IMR-90 (cell line): ENCODE measurements around the gene GAL3ST2. TPM values are rescaled to one million over a fixed set of nuclear protein-coding genes. Genes with fewer than 3 reads are reported as not detected.

Experiments
- ATAC-seq: fragments of 200-7000 bp; cut with Tn5 transposase; 2 replicates; pipeline ENCODE4 v1.9.1; 2020; ENCODE audit warnings: low read depth, mild to moderate bottlenecking, moderate library complexity
- BruUV-seq: library from RNA; stranded (reverse); fragments of 400-500 nt; replicated peaks from 2 replicates; lab custom pipeline; 2021; lab: Mats Ljungman, UMichigan
- CTCF ChIA-PET: fragments of 300-600 bp; formaldehyde crosslinking; extraction: SDS; loops from one replicate; lab custom pipeline; 2021; ENCODE audit warnings: antibody characterized with exemption; lab: Yijun Ruan, JAX
- POLR2A ChIA-PET: fragments of 300-600 bp; sonication (Branson Sonifier 250); formaldehyde crosslinking; loops from one replicate; lab custom pipeline; 2022; ENCODE audit warnings: antibody characterized with exemption; ENCODE audit not compliant: unreplicated experiment; lab: Charles Lee
- DNase-seq: peaks from one replicate; pipeline ENCODE4 v3.0.0; 2013
- H2AFZ ChIP-seq: replicated peaks from 2 replicates; pipeline ENCODE3; 2013; ENCODE audit warnings: low read length, mild to moderate bottlenecking; ENCODE audit not compliant: poor library complexity
- H2AK5ac ChIP-seq: 2 replicates; pipeline ENCODE4 v1.6.1; 2013; ENCODE audit warnings: low read depth, low read length, inconsistent platforms
- H2AK9ac ChIP-seq: replicated peaks from 2 replicates; pipeline ENCODE3; 2013; ENCODE audit warnings: mild to moderate bottlenecking, low read depth, low read length, moderate library complexity; ENCODE audit not compliant: poor library complexity
- H2BK120ac ChIP-seq: 2 replicates; pipeline ENCODE4 v1.6.1; 2013; ENCODE audit warnings: low read depth, low read length, inconsistent platforms
- H2BK15ac ChIP-seq: 3 replicates; pipeline ENCODE4 v1.6.1; 2013; ENCODE audit warnings: low read depth, low read length, inconsistent platforms
- H2BK20ac ChIP-seq: 2 replicates; pipeline ENCODE4 v1.6.1; 2013; ENCODE audit warnings: low read depth, mild to moderate bottlenecking, inconsistent platforms, low read length, moderate library complexity
- H2BK5ac ChIP-seq: 2 replicates; pipeline ENCODE4 v1.6.1; 2013; ENCODE audit warnings: mild to moderate bottlenecking, low read depth, low read length, inconsistent platforms; ENCODE audit not compliant: poor library complexity, severe bottlenecking
- H3K14ac ChIP-seq: replicated peaks from 2 replicates; pipeline ENCODE4 v1.6.1; 2013; ENCODE audit warnings: low read depth, low read length, inconsistent platforms
- H3K18ac ChIP-seq: 2 replicates; pipeline ENCODE4 v1.6.1; 2013; ENCODE audit warnings: low read depth, low read length, control low read depth
- H3K23ac ChIP-seq: 2 replicates; pipeline ENCODE4 v1.6.1; 2013; ENCODE audit warnings: low read depth, low read length, inconsistent platforms
- H3K27ac ChIP-seq: 2 replicates; pipeline ENCODE4 v1.5.1; 2013; ENCODE audit warnings: mild to moderate bottlenecking, control low read depth, low read length; ENCODE audit not compliant: insufficient read depth
- H3K27me3 ChIP-seq: 2 replicates; pipeline ENCODE4 v1.6.1; 2013; ENCODE audit warnings: low read length; ENCODE audit not compliant: control insufficient read depth, insufficient read depth
- H3K36me3 ChIP-seq: 2 replicates; pipeline ENCODE4 v1.6.1; 2013; ENCODE audit warnings: low read length, mixed read lengths; ENCODE audit not compliant: control insufficient read depth, insufficient read depth
- H3K4ac ChIP-seq: 2 replicates; pipeline ENCODE4 v1.6.1; 2013; ENCODE audit warnings: low read depth, low read length, inconsistent platforms
- H3K4me1 ChIP-seq: 2 replicates; pipeline ENCODE4 v1.6.1; 2013; ENCODE audit warnings: low read length, mixed read lengths; ENCODE audit not compliant: control insufficient read depth, insufficient read depth
- H3K4me2 ChIP-seq: 2 replicates; pipeline ENCODE4 v1.6.1; 2013; ENCODE audit warnings: low read depth, mild to moderate bottlenecking, control low read depth, low read length, moderate library complexity
- H3K4me3 ChIP-seq: 2 replicates; pipeline ENCODE4 v1.5.1; 2013; ENCODE audit warnings: low read depth, mild to moderate bottlenecking, control low read depth, low read length, moderate library complexity; ENCODE audit not compliant: insufficient read depth
- H3K56ac ChIP-seq: 2 replicates; pipeline ENCODE4 v1.6.1; 2013; ENCODE audit warnings: low read length, inconsistent platforms; ENCODE audit not compliant: insufficient read depth; ENCODE audit errors: extremely low read depth
- H3K79me1 ChIP-seq, 2 experiments: 2 replicates each; pipeline ENCODE4 v1.6.1; 2013; ENCODE audit warnings: low read length in 2 of 2, inconsistent platforms in 1 of 2, low read depth in 1 of 2
- H3K9ac ChIP-seq: 2 replicates; pipeline ENCODE4 v1.6.1; 2013; ENCODE audit warnings: low read depth, low read length, control low read depth
- H3K9me1 ChIP-seq: 2 replicates; pipeline ENCODE4 v1.6.1; 2013; ENCODE audit warnings: low read length, inconsistent platforms; ENCODE audit not compliant: insufficient read depth
- H3K9me3 ChIP-seq: 2 replicates; pipeline ENCODE4 v1.6.1; 2013; ENCODE audit warnings: low read length; ENCODE audit not compliant: control insufficient read depth, insufficient read depth
- H4K20me1 ChIP-seq: 2 replicates; pipeline ENCODE4 v1.6.1; 2013; ENCODE audit warnings: low read length, inconsistent platforms; ENCODE audit not compliant: insufficient read depth
- H4K5ac ChIP-seq: 2 replicates; pipeline ENCODE4 v1.6.1; 2013; ENCODE audit warnings: mild to moderate bottlenecking, low read depth, low read length, control low read depth
- H4K8ac ChIP-seq, 2 experiments: 2 replicates each; pipeline ENCODE4 v1.6.1; 2013; ENCODE audit warnings: low read depth in 2 of 2, low read length in 2 of 2, control low read depth in 1 of 2, inconsistent platforms in 1 of 2
- H4K91ac ChIP-seq: 2 replicates; pipeline ENCODE4 v1.6.1; 2013; ENCODE audit warnings: low read depth, low read length, inconsistent platforms; ENCODE audit not compliant: insufficient read depth
- CHD1 ChIP-seq: IDR thresholded peaks from 2 replicates; pipeline ENCODE4 v1.6.1; 2012; ENCODE audit warnings: low read depth, low read length, improper control_type of control experiment
- MAZ ChIP-seq: IDR thresholded peaks from 2 replicates; pipeline ENCODE4 v1.6.1; 2012; ENCODE audit warnings: low read depth, mild to moderate bottlenecking, low read length, improper control_type of control experiment, moderate library complexity, borderline replicate concordance
- MXI1 ChIP-seq: IDR thresholded peaks from 2 replicates; pipeline ENCODE4 v1.6.1; 2012; ENCODE audit warnings: low read depth, mild to moderate bottlenecking, low read length, moderate library complexity, borderline replicate concordance
- POLR2A ChIP-seq: IDR thresholded peaks from 2 replicates; pipeline ENCODE4 v1.6.1; 2012; ENCODE audit warnings: mild to moderate bottlenecking, low read depth, low read length
- RAD21 ChIP-seq: IDR thresholded peaks from 2 replicates; pipeline ENCODE4 v1.6.1; 2012; ENCODE audit warnings: low read length, improper control_type of control experiment
- RCOR1 ChIP-seq: IDR thresholded peaks from 2 replicates; pipeline ENCODE4 v1.6.1; 2012; ENCODE audit warnings: mild to moderate bottlenecking, low read length, improper control_type of control experiment; ENCODE audit not compliant: insufficient replicate concordance
- RFX5 ChIP-seq: IDR thresholded peaks from 2 replicates; pipeline ENCODE4 v1.8.0; 2012; ENCODE audit warnings: low read depth, mild to moderate bottlenecking, low read length, moderate library complexity
- SMC3 ChIP-seq: fragments of 150-350 bp; IDR thresholded peaks from 2 replicates; pipeline ENCODE4 v1.6.1; 2016; ENCODE audit warnings: low read depth, mild to moderate bottlenecking, antibody characterized with exemption, low read length, moderate library complexity
- WGBS, 2 experiments: methylation state at CpG; one replicate each; pipeline versions ENCODE4 v1.1.5 to v1.1.7; 2013; ENCODE audit warnings: missing lambda C conversion rate in 2 of 2; ENCODE audit not compliant: insufficient read length in 1 of 2; ENCODE audit errors: extremely low coverage in 2 of 2; 5-methylcytosine and 5-hydroxymethylcytosine counted together
- dilution Hi-C: fragments of 300-500 bp; cut with HindIII; formaldehyde crosslinking; loops from one replicate; pipeline ENCODE4 v1.14.3; 2018; ENCODE audit warnings: low sequenced_read_pairs; ENCODE audit not compliant: unreplicated experiment
- in situ Hi-C: fragments of 300-500 bp; cut with MboI; formaldehyde crosslinking; loops from 3 replicates; pipeline ENCODE4 v1.14.3; 2019; ENCODE audit warnings: low sequenced_read_pairs, inconsistent platforms, mixed read lengths
- intact Hi-C: fragments of 100-400 bp; cut with micrococcal nuclease; formaldehyde crosslinking; loops from 2 replicates; pipeline ENCODE4 v1.10.0; 2022
- polyA plus RNA-seq, 3 experiments: library from polyadenylated mRNA; depleted of rRNA; stranded (reverse); fragments of >200 nt; gene quantifications; 2 replicates each; pipeline ENCODE4 v1.2.3, GENCODE V29; 2012; ENCODE audit warnings: low replicate concordance in 1 of 3
- total RNA-seq: library from RNA; depleted of rRNA; stranded (reverse); fragments of >200 nt; gene quantifications from 2 replicates; pipeline ENCODE4 v1.2.3, GENCODE V29; 2012
- TF ChIP-seq, protein P1 (sequence below): fragments of 150-350 bp; IDR thresholded peaks from 2 replicates; pipeline ENCODE4 v1.6.1; 2016; ENCODE audit warnings: low read depth, mild to moderate bottlenecking, low read length, moderate library complexity, borderline replicate concordance
- TF ChIP-seq, protein P2 (sequence below): conservative IDR thresholded peaks from 2 replicates; pipeline ENCODE4 v1.5.1; 2012; ENCODE audit warnings: mild to moderate bottlenecking, low read depth, low read length, improper control_type of control experiment

The GAL3ST2 gene
- total and polyA plus RNA-seq, 2 of the 4 experiments (the other 2 are of a cell fraction) = 0.07 TPM; not detected in 1

DNA sequence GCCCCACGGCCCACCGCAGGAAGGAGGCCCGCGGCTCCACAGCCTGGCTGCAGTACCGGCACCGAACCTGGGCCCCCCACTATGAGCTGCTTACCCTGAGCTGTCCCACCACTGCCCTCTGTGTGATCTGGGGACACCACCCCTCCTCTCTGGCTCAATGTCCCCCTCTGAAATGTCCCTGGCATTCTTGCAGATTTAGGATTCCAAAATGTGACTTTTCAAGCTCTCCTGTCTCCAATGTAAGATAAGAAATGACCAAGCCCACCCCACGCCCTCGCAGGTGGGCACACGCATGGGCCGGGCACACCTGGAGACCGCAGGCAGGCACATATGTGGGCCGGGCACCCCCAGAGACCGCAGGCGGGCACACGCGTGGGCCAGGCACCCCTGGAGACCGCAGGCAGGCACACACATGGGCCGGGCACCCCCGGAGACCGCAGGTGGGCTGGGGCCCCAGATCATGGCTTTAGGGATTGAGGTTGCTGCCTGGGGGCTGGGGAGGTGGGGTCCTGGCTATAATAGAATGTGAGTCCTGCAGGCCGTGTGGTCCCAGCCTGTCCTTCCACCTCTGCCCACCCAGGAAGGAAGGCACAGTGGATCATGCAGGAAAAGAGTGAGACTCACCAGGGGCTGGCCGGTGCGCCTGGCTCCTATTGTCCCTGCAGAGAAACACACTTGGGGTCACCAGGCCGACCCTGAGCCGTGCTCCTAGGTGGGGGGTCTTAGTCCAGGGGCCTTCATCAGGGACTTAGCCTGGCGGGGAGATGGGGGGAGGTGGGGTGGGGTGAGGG is 74.9 kb downstream of the GAL3ST2 start:
- H3K14ac ChIP-seq = no peak overlapping the region
- no peak overlapping the region for H2AK9ac ChIP-seq
- dilution Hi-C loops (no loop called here), in situ Hi-C loops (no loop called here), intact Hi-C loops (no loop called here)
- no peak overlapping the region for H4K91ac ChIP-seq
- no peak overlapping the region for H3K4ac ChIP-seq
- H2AK5ac ChIP-seq = no peak overlapping the region
- 86% methylated on average over 5 of the region's 26 CpGs; no CpG with 5 or more reads in 1 of the 2 experiments for WGBS, 2 experiments
- H3K27ac ChIP-seq = no peak overlapping the region
- DNase-seq (no peak), ATAC-seq (no peak)
- H3K36me3 ChIP-seq = no peaks in the 10 kb centered on the region
- H4K20me1 ChIP-seq = no peaks in the 10 kb centered on the region
- peaks cover 3% of the 10 kb centered on the region for H3K4me1 ChIP-seq
- no peaks in the 10 kb centered on the region for H3K79me1 ChIP-seq
- H4K8ac ChIP-seq = no peak overlapping the region
- no peak overlapping the region for H3K9ac ChIP-seq
- H3K23ac ChIP-seq = no peak overlapping the region
- H3K27me3 ChIP-seq = peaks cover 5% of the 10 kb centered on the region; the same call in 1 of the 2 replicates
- H3K9me1 ChIP-seq = no peaks in the 10 kb centered on the region
- H3K9me3 ChIP-seq = no peaks in the 10 kb centered on the region
- BruUV-seq = no TSS peak
- ChIA-PET POLR2A (no interaction called here), CTCF (no interaction called here)
- H4K5ac ChIP-seq = no peak overlapping the region
- no peak overlapping the region for H2AFZ ChIP-seq
- H3K4me3 ChIP-seq = no peak overlapping the region
- H2BK15ac ChIP-seq = no peak overlapping the region
- H3K18ac ChIP-seq = no peak overlapping the region
- no peak overlapping the region for H2BK20ac ChIP-seq
- no peak overlapping the region for H2BK120ac ChIP-seq
- H3K56ac ChIP-seq = no peak overlapping the region
- no peak overlapping the region for H3K4me2 ChIP-seq
- H2BK5ac ChIP-seq = no peak overlapping the region
- TF ChIP-seq RFX5 (no peak), CHD1 (no peak), RAD21 (no peak), RCOR1 (no peak), MAZ (no peak), SMC3 (no peak), POLR2A (no peak), MXI1 (no peak)
- TF ChIP-seq, protein P1, sequence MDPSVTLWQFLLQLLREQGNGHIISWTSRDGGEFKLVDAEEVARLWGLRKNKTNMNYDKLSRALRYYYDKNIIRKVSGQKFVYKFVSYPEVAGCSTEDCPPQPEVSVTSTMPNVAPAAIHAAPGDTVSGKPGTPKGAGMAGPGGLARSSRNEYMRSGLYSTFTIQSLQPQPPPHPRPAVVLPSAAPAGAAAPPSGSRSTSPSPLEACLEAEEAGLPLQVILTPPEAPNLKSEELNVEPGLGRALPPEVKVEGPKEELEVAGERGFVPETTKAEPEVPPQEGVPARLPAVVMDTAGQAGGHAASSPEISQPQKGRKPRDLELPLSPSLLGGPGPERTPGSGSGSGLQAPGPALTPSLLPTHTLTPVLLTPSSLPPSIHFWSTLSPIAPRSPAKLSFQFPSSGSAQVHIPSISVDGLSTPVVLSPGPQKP = no peak
- TF ChIP-seq, protein P2, sequence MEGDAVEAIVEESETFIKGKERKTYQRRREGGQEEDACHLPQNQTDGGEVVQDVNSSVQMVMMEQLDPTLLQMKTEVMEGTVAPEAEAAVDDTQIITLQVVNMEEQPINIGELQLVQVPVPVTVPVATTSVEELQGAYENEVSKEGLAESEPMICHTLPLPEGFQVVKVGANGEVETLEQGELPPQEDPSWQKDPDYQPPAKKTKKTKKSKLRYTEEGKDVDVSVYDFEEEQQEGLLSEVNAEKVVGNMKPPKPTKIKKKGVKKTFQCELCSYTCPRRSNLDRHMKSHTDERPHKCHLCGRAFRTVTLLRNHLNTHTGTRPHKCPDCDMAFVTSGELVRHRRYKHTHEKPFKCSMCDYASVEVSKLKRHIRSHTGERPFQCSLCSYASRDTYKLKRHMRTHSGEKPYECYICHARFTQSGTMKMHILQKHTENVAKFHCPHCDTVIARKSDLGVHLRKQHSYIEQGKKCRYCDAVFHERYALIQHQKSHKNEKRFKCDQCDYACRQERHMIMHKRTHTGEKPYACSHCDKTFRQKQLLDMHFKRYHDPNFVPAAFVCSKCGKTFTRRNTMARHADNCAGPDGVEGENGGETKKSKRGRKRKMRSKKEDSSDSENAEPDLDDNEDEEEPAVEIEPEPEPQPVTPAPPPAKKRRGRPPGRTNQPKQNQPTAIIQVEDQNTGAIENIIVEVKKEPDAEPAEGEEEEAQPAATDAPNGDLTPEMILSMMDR = no peak
